DMS153 treated with DMSO at 0.1 percent for 48 hours (cell line): Measurements from ENCODE around the gene EMP2.
A peak's percentile ranks its signal among the peaks of the same experiment; 100 is the strongest.

ENCODE experiments used
- DNase-seq: peaks from one replicate; lab custom pipeline; 2025; ENCODE audit not compliant: unreplicated experiment; lab: John Stamatoyannopoulos, UW

EMP2 gene

GRCh38 chr16:10610499-10611184 lies 30.2 kb upstream of the EMP2 start:
- no peak for DNase-seq

- DNase-seq = no peak
Observed at GRCh38 chr16:10609402-10609774, 29.0 kb upstream of the EMP2 start.

DNA sequence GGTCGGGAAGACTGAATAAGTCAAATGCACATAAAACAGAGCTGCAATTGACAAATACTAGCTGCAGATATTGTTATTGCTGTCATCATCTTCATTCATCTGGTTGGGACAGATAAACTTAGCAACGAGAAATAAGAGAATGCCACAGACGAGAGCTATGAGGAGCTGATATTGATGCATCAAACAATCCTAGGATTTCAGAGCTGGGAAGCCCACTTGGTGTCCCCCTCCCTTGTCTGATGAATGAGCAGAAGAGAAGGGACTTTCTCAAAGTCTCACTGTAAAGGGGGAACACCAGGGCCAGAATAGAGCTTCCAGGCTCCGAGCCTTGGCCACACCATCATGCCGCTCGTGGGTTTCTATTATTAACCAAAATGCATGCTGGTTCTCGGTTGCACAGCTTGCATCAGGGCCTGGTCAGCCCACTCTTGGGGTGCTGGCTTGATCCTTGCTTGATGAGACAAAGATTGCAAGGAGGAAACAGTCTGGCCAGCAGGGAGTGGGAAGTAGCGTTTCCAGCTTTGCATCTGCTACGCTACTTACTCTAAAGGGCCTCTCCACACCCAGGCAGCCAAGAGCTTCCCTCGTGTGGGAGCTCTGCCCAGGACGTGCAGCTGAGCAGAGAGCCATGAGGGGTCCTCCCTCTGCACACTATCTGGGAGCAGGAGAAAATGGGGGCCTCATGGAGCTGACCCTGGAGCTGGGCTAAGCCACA lies 28.4 kb upstream of the EMP2 start:
- no peak for DNase-seq

DNA sequence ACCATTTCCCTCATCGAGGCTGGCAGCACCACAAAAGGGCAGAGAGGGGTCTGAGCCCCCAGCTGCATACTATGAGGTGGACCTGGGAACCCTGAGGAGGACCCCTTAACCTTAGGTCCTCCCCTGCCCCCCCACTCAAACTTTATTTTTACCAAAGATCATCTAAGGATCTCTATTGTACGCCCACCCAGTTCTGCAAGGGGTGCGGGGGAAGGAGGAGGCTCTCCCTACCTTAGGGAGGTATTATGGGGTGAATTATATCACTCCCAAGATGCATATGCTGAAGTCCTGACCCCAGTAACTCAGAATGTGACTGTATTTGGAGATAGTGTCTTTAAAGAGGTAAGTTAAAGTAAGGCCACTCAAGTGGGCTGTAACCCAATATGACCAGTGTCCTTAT lies 26.8 kb upstream of the EMP2 start:
- DNase-seq = no peak

- DNase-seq = no peak
Observed at GRCh38 chr16:10606607-10607006, 26.2 kb upstream of the EMP2 start.

GRCh38 chr16:10605636-10606035 lies 25.2 kb upstream of the EMP2 start:
- no peak for DNase-seq

- DNase-seq = no peak
Observed at GRCh38 chr16:10601444-10602408, 21.3 kb upstream of the EMP2 start.

DNA sequence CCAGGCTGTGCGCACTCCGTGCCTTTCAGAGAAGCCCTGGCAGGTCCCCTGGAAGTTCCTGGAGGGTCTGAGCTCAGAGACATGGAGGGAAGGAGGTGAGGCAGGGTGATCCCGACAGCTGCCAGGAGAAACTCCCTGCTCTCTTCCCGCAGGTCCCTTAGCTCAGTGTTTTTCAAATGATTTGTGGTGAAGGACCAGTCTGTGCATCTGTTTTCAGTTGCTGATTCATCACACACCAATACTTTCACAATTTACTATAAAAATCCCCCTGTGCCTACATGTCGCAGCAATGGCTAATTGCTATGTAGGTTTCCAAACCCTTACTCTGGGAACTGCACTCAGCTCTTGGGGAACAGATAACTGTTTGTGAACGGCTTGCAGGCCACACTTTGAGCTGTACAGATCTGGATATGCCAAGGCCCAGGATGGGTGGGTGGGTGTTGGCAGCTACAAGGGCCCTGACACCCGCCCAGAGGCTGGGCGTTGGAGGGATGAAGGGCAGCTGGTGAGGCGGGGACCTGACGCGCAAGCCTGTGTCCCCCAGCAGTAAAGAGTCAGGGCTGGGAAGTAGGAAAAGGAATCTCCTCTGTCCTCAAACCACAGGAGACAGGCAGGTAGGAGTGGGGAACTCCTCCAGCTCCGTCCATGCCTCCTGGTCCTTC lies 20.5 kb upstream of the EMP2 start:
- DNase-seq = no peak

- no peak for DNase-seq
Observed at GRCh38 chr16:10599626-10600025, 19.2 kb upstream of the EMP2 start.

DNA sequence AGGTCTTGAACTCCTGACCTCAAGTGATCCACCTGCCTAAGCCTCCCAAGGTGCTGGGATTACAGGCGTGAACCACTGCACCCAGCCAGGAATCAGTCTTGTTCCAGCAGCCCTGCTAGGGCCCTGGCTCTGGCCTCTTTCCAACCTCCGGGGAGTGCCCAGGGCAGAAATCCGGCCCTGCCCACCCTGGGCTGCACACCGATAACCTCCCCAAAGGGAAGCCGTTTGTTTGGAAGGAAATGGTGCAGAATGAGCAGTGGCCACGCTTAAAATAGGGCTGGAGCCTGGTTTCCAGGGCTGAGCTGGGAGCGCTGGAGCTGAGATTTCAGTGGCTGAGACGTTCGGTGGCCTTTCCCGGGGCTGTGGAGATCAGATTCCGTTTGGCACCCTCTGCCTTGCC lies 17.8 kb upstream of the EMP2 start:
- no peak for DNase-seq

- DNase-seq = no peak
Observed at GRCh38 chr16:10597187-10597601, 16.8 kb upstream of the EMP2 start.

- peak; percentile 40 for DNase-seq
Observed at GRCh38 chr16:10594312-10594950, 14.0 kb upstream of the EMP2 start.

- DNase-seq = no peak
Observed at GRCh38 chr16:10592611-10593010, 12.2 kb upstream of the EMP2 start.

GRCh38 chr16:10590342-10590741 lies 9.9 kb upstream of the EMP2 start:
- no peak for DNase-seq

DNA sequence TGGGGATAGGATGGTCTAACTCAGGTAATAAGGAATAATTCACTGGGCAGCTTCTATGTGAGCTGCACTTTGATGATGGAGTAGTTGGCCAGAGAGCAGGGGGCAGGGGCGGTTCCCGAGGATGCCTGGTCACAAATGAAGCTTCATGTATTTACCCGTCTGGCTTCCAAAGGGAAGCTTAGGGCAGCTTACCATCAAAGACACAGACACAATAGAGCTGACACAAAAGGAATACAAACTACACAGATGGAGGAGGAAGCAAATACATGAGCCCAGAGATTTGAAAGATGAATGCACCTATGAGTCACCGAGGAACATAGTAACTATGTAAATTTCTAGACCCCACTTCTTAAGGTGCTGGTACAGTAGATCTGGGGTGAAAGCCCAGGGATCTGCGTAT lies 8.7 kb upstream of the EMP2 start:
- no peak for DNase-seq

- DNase-seq = no peak
Observed at GRCh38 chr16:10587622-10588021, 7.2 kb upstream of the EMP2 start.

DNA sequence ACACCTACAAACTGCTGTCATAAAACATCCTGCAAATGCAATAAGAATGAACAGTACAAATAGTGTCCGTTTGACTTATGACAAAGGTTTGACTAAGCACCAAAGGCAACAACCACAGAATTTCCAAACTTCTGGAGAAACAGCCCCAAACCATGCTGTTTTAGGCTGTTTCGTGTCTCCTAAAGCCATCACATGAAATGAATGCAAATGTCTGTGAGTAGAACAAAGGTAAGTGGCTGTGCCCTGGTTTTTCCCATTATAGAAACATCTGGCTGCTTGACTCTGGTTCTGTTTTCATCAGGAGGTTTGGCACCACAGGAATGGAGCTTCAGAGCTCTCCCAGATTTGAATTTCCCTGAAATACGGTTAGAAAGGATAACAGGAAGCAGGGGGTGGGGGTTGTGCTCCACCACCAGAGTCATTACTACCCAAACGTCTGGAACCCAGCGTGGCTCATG lies 4.6 kb upstream of the EMP2 start:
- no peak for DNase-seq

GRCh38 chr16:10583269-10583668 lies 2.9 kb upstream of the EMP2 start:
- no peak for DNase-seq

DNA sequence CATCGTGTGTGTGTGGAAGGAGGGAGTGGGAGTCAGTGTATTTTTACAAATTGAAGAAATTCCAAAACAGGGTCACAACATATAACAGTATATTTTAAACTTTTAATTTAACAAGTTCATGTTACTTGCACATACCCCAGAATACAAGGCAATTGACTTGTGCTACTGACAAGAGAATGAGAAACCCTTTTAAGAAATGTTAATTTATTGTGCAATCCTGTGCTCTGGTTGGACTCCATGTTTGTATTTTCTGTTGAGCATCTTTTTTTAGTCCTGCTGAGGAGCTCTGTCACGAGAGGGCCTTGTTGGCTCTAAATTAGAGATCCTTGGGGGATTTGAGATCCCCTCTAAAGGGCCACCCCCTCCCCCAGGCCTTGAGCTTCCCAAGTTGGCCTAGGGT lies 1.1 kb upstream of the EMP2 start:
- no peak for DNase-seq

GRCh38 chr16:10580883-10581247 lies 467 bp upstream of the EMP2 start:
- no peak for DNase-seq

GRCh38 chr16:10579575-10579964 lies 828 bp downstream of the EMP2 start:
- DNase-seq = no peak
